K562 (cell line): ENCODE results near the gene USP48. TPM values are rescaled to one million over a fixed set of nuclear protein-coding genes. Genes with fewer than 3 reads are reported as not detected.
A peak's percentile ranks its signal among the peaks of the same experiment; 100 is the strongest.

Source experiments
- ADNP ChIP-seq: fragments of 200-800 bp; sonication (Bioruptor generic); IDR thresholded peaks from 2 replicates; pipeline ENCODE4 v1.6.1; 2016; ENCODE audit warnings: missing genetic modification characterization, missing compliant biosample characterization
- CTCFL ChIP-seq: IDR thresholded peaks from 2 replicates; pipeline ENCODE4 v1.6.1; 2011; ENCODE audit warnings: borderline replicate concordance, low read depth, mild to moderate bottlenecking, moderate library complexity, low read length; ENCODE audit not compliant: insufficient read depth, poor library complexity, severe bottlenecking
- CXXC5 ChIP-seq: fragments of 250-450 bp; sonication (Bioruptor Pico); IDR thresholded peaks from 2 replicates; pipeline ENCODE4 v1.8.0; 2022; ENCODE audit warnings: inconsistent platforms, mild to moderate bottlenecking, moderate library complexity
- DIDO1 ChIP-seq: fragments of 450-650 bp; IDR thresholded peaks from 2 replicates; pipeline ENCODE4 v1.6.1; 2016; ENCODE audit warnings: low read depth, missing biosample characterization, missing genetic modification characterization
- DPF2 ChIP-seq: fragments of 450-650 bp; IDR thresholded peaks from 2 replicates; pipeline ENCODE4 v1.6.1; 2016
- FOS ChIP-seq: IDR thresholded peaks from 3 replicates; pipeline ENCODE4 v1.6.1; 2011; ENCODE audit not compliant: insufficient read length; ENCODE audit errors: extremely low read depth
- HDAC2 ChIP-seq: fragments of 450-650 bp; IDR thresholded peaks from 2 replicates; pipeline ENCODE4 v1.6.1; 2016; ENCODE audit warnings: mild to moderate bottlenecking
- HDGF ChIP-seq: fragments of 450-650 bp; IDR thresholded peaks from 2 replicates; pipeline ENCODE4 v1.6.1; 2016
- HNRNPL ChIP-seq: fragments of 200-400 bp; formaldehyde crosslinking; IDR thresholded peaks from 2 replicates; pipeline ENCODE4 v1.6.1; 2017; ENCODE audit warnings: low read depth, mild to moderate bottlenecking, low read length
- IRF2 ChIP-seq: sonication (generic); formaldehyde crosslinking; IDR thresholded peaks from 2 replicates; pipeline ENCODE4 v1.8.1; 2022; ENCODE audit warnings: mild to moderate bottlenecking, missing genetic modification reagents
- JUN ChIP-seq, 2 experiments: sonication (generic) in 1 of 2; formaldehyde crosslinking in 1 of 2; IDR thresholded peaks; 2 replicates each; pipeline versions ENCODE4 v1.6.1 to v1.8.0; 2012 to 2022; ENCODE audit warnings: borderline replicate concordance in 2 of 2, mild to moderate bottlenecking in 2 of 2, improper control_type of control experiment in 1 of 2, low read depth in 1 of 2, low read length in 1 of 2, missing genetic modification reagents in 1 of 2
- MAZ ChIP-seq, 2 experiments: fragments of 450-650 bp in 1 of 2; sonication (generic) in 1 of 2; formaldehyde crosslinking; IDR thresholded peaks in 1 of 2; conservative IDR thresholded peaks in 1 of 2; 2 replicates each; pipeline versions ENCODE4 v1.4.0 to v1.5.0; 2020; ENCODE audit warnings: mild to moderate bottlenecking in 1 of 2, missing genetic modification reagents in 1 of 2
- NEUROD1 ChIP-seq: fragments of 150-350 bp; IDR thresholded peaks from 2 replicates; pipeline ENCODE4 v1.6.1; 2014; ENCODE audit warnings: borderline replicate concordance, low read length, low read depth; ENCODE audit not compliant: partially characterized antibody
- POLR2H ChIP-seq: IDR thresholded peaks from 2 replicates; pipeline ENCODE4 v1.6.1; 2016; ENCODE audit warnings: missing genetic modification characterization, low read depth, mild to moderate bottlenecking, control low read depth, missing compliant biosample characterization, moderate library complexity
- RHOXF2B ChIP-seq: fragments of 250-450 bp; sonication (Bioruptor Pico); conservative IDR thresholded peaks from 2 replicates; pipeline ENCODE4 v1.5.1; 2021
- SMARCC2 ChIP-seq: fragments of 450-650 bp; IDR thresholded peaks from 2 replicates; pipeline ENCODE4 v1.6.1; 2017; ENCODE audit warnings: antibody characterized with exemption, moderate library complexity, mild to moderate bottlenecking, low read depth
- SPI1 ChIP-seq: IDR thresholded peaks from 2 replicates; pipeline ENCODE4 v1.6.1; 2011; ENCODE audit warnings: low read depth, low read length, control low read depth, borderline replicate concordance
- TCF3 ChIP-seq: sonication (generic); formaldehyde crosslinking; IDR thresholded peaks from 2 replicates; pipeline ENCODE4 v1.4.0; 2020; ENCODE audit warnings: mild to moderate bottlenecking, missing genetic modification reagents
- ZFX ChIP-seq: sonication (generic); formaldehyde crosslinking; IDR thresholded peaks from 2 replicates; pipeline ENCODE4 v1.8.0; 2022; ENCODE audit warnings: mild to moderate bottlenecking, missing genetic modification reagents, moderate library complexity
- ZNF766 ChIP-seq: fragments of 200-800 bp; sonication (Bioruptor generic); conservative IDR thresholded peaks from 2 replicates; pipeline ENCODE4 v1.6.1; 2016; ENCODE audit warnings: missing genetic modification characterization, missing compliant biosample characterization
- polyA plus RNA-seq, 8 experiments: library from polyadenylated mRNA; depleted of rRNA in 4 of 8; stranded (reverse) in 5 of 8; unstranded in 3 of 8; fragments of >200 nt; fragmentation: Nextera tagmentation in 2 of 8; fragmentation: Illumina TruSeq in 1 of 8; extraction: Ambion mirVana in 2 of 8; extraction: Trizol in 1 of 8; gene quantifications; 2 replicates each; pipeline versions ENCODE4 v1.2.1 to v1.2.3, GENCODE V29; 2011 to 2014; ENCODE audit warnings: inconsistent platforms in 1 of 8, missing spikeins in 1 of 8
- total RNA-seq, 7 experiments: library from RNA; depleted of rRNA in 6 of 7; stranded (reverse); fragments of >200 nt in 6 of 7; fragmentation: Illumina TruSeq in 2 of 7; extraction: Trizol in 2 of 7; gene quantifications; 2 replicates each; pipeline versions ENCODE4 v1.2.1 to v1.2.3, GENCODE V29; 2011 to 2021; ENCODE audit warnings: low replicate concordance in 1 of 7
- TF ChIP-seq, protein P1 (sequence below): fragments of 200-400 bp; formaldehyde crosslinking; IDR thresholded peaks from 2 replicates; pipeline ENCODE4 v1.6.1; 2017; ENCODE audit warnings: mild to moderate bottlenecking, low read depth, low read length, moderate library complexity

The USP48 gene
- total and polyA plus RNA-seq, 9 of the 15 experiments (the other 6 are each of a cell fraction or from before 2014, with no cell fraction given): 23.3 to 123 (median 106) TPM

DNA sequence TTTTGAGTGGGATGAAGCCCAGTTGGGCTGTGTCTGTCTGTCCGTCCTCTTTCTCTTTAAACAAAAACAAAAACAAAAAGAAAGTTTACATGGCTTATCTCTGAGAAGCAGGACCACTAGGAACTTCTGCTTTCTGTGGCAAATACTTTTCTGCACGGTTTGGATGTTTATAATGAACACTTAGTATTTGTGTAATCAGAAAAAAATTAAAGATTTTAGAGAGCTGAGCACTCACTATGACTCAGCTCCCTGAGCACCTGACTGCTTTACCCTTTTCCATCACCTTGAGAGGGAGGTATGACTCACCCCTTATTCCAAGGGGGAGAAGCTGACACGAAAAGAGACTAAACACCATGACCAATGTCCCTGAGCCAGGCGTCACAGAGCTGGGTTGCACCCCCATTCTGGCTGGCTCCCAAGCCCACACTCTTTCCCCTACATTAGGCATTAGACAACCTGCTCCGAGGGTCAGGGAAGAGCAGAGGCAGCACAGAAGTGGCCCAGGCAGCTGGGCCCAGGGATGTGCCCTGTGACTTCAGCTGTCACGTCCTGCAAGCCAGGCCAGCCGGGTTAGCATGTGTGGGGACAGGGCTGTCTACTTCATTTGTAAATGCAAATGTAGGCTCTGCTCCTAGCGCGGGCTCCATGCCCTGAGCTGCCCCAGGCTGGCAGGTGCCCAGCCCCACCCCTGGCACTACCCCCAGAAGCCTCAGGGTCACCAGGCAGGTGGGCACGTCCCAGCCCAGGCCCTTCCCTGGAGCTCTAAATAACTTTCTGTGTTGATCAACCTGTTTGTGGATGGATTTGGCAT is 144.2 kb downstream of the USP48 start (continued):
- peak; percentile 15 to 34; a peak in 2 of 4 replicates for TF ChIP-seq MAZ (CRISPR knock-in tag; conservative IDR thresholded peaks at IDR 0.05 in 1 of 2, IDR thresholded peaks at IDR 0.05 in 1 of 2)
- peak; percentile 62; the same call in 1 of the 2 replicates for TF ChIP-seq ADNP (tag)
- TF ChIP-seq FOS: peak; percentile 82
- TF ChIP-seq HDGF: peak; percentile 49
- TF ChIP-seq HNRNPL: no peak
- peak; percentile 52; the same call in 1 of the 2 replicates for TF ChIP-seq ZNF766
- TF ChIP-seq, protein P1, sequence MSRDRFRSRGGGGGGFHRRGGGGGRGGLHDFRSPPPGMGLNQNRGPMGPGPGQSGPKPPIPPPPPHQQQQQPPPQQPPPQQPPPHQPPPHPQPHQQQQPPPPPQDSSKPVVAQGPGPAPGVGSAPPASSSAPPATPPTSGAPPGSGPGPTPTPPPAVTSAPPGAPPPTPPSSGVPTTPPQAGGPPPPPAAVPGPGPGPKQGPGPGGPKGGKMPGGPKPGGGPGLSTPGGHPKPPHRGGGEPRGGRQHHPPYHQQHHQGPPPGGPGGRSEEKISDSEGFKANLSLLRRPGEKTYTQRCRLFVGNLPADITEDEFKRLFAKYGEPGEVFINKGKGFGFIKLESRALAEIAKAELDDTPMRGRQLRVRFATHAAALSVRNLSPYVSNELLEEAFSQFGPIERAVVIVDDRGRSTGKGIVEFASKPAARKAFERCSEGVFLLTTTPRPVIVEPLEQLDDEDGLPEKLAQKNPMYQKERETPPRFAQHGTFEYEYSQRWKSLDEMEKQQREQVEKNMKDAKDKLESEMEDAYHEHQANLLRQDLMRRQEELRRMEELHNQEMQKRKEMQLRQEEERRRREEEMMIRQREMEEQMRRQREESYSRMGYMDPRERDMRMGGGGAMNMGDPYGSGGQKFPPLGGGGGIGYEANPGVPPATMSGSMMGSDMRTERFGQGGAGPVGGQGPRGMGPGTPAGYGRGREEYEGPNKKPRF: no peak
- TF ChIP-seq CXXC5 (CRISPR knock-in tag): peak; percentile 50
- TF ChIP-seq SMARCC2: peak; percentile 96
- TF ChIP-seq DIDO1 (tag): no peak
- TF ChIP-seq CTCFL: no peak
- peak; percentile 81 for TF ChIP-seq TCF3 (CRISPR knock-in tag)
- TF ChIP-seq DPF2: peak; percentile 96
- no peak for TF ChIP-seq IRF2 (CRISPR knock-in tag)
- TF ChIP-seq NEUROD1: peak; percentile 63
- peak; percentile 46; the same call in 1 of the 2 replicates for TF ChIP-seq ZFX (CRISPR knock-in tag)
- peak; percentile 66 for TF ChIP-seq SPI1
- peak; percentile 97 for TF ChIP-seq JUN (IDR thresholded peaks at IDR 0.05; ENCODE audit: borderline replicate concordance, low read depth, low read length)
- no peak for TF ChIP-seq JUN (CRISPR knock-in tag; IDR thresholded peaks at IDR 0.05; ENCODE audit: borderline replicate concordance)
- 0 out of 2 replicates have a peak, but pooled peaks have one; percentile 26 for TF ChIP-seq RHOXF2B (CRISPR knock-in tag)
- TF ChIP-seq POLR2H: no peak
- TF ChIP-seq HDAC2: peak; percentile 76
